ENCODE results near the gene TFPI. TPM values are rescaled to one million over a fixed set of nuclear protein-coding genes. Genes with fewer than 3 reads are reported as not detected.
"Not testable (repeated sequence)": the region's sequence is repeated elsewhere in the genome, so short reads cannot be mapped to it uniquely, and the experiment has no call there.

TFPI gene
- total RNA-seq, 2 donors from 2014 or later: 63.5 to 86.8 TPM

DNA sequence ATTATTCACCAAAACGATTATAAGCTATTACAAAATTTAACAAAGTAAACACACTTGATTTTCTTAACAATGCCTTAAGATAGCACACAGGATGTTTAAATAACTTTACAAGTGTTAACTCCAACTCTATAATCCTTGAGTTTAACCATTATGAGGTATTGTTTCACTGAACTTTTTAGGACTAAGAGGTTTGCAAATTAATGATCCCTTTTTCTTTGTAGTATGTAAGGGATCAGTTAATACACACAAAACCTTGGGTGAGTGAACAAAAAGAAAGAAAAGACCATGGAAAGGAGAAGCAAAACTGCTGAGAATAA is 21.5 kb upstream of the TFPI start:
- H3K4me1 ChIP-seq (ENCODE audit: control insufficient read depth in 1 of 2, low read depth in 2 of 2): peaks cover 3 to 6% of the 10 kb centered on the region in 2 donors
- no peak for DNase-seq (ENCODE audit: low spot score)
- no peak overlapping the region for H3K27ac ChIP-seq
- H3K9me3 ChIP-seq: no peaks in the 10 kb centered on the region
- no peak overlapping the region for H3K4me3 ChIP-seq
- no peaks in the 10 kb centered on the region for H3K36me3 ChIP-seq
- no peak for TF ChIP-seq CTCF (IDR thresholded peaks at IDR 0.05)
- H3K27me3 ChIP-seq (replicated peaks; ENCODE audit: insufficient read depth): no peaks in the 10 kb centered on the region
- ATAC-seq (ENCODE audit: insufficient number of reproducible peaks, low FRiP score, low read depth): no peak

DNA sequence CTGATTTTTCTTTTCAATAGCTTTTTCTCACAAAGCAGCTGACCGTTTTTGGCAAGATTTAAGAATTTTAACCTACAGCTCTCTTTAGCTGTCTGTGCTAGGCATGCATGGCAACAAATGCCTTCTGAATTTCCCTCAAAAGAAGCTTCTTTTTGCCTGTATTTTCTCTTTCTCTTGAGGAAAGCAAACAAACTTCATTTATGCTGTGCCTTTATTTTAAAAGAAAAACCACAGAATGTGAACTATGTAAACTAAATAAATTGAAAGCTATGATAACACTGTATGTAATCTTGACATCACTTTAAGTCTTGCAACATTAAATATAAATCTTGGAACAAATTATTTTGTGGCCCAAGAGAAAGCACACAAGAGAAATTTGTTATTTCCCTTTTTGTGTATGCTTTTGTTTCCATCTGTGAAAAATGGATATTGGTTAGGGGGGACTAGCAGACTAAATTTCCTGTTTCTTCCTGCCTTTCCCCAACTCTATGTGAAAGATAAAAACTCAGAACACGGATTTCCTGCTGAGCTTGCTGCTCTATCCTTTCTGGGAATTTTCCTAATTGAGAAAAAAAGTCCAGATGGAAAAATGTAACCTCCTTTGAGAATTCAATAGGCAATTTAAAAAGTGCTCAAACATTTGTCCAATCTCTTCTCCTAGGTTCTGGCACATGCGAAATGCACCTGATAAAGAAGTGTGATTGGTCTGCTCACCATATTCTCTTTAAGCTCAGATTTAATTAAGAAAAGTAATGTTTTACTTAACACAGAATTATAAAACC is 20.9 kb upstream of the TFPI start:
- ATAC-seq (ENCODE audit: insufficient number of reproducible peaks, low FRiP score, low read depth): no peak
- Histone ChIP-seq H3K4me3 (no peak overlapping the region), H3K4me1 (ENCODE audit: control insufficient read depth in 1 of 2, low read depth in 2 of 2) (peaks cover 0 to 6% of the 10 kb centered on the region in 2 donors), H3K9me3 (no peaks in the 10 kb centered on the region), H3K27me3 (replicated peaks; ENCODE audit: insufficient read depth) (no peaks in the 10 kb centered on the region), H3K36me3 (no peaks in the 10 kb centered on the region), H3K27ac (no peak overlapping the region)
- no peak for TF ChIP-seq CTCF (IDR thresholded peaks at IDR 0.05)
- DNase-seq (ENCODE audit: low spot score): no peak

DNA sequence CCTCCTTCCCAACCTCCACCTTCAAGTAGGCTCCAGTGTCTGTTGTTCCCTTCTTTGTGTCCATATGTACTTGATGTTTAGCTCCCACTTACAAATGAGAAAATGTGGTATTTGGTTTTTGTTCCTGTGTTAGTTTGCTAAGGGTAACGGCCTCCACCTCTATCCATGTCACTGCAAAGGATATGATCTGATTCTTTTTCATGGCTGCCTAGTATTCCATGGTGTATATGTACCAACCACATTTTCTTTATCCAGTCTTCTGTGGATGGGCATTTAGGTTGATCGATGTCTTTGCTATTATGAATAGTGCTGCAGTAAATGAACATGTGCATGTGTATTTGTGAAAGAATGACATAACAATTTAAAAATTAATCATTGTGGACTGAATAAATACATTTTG is 19.5 kb upstream of the TFPI start:
- no peak for TF ChIP-seq CTCF (IDR thresholded peaks at IDR 0.05)
- Histone ChIP-seq H3K27ac (no peak overlapping the region), H3K4me1 (ENCODE audit: control insufficient read depth in 1 of 2, low read depth in 2 of 2) (peaks cover 0 to 6% of the 10 kb centered on the region in 2 donors), H3K27me3 (replicated peaks; ENCODE audit: insufficient read depth) (no peaks in the 10 kb centered on the region), H3K4me3 (no peak overlapping the region), H3K36me3 (no peaks in the 10 kb centered on the region), H3K9me3 (no peaks in the 10 kb centered on the region)
- DNase-seq (ENCODE audit: low spot score) (no peak), ATAC-seq (ENCODE audit: insufficient number of reproducible peaks, low FRiP score, low read depth) (no peak)

GRCh38 chr2:187571996-187572395 is 17.8 kb upstream of the TFPI start:
- H3K4me1 ChIP-seq (ENCODE audit: control insufficient read depth in 1 of 2, low read depth in 2 of 2); H3K4me3 ChIP-seq; H3K36me3 ChIP-seq; H3K9me3 ChIP-seq; H3K27me3 ChIP-seq (replicated peaks; ENCODE audit: insufficient read depth); H3K27ac ChIP-seq; ATAC-seq (ENCODE audit: insufficient number of reproducible peaks, low FRiP score, low read depth); DNase-seq (ENCODE audit: low spot score): not testable (repeated sequence)

- H3K36me3 ChIP-seq: no peaks in the 10 kb centered on the region
- no peak for ATAC-seq (ENCODE audit: insufficient number of reproducible peaks, low FRiP score, low read depth)
- no peak for TF ChIP-seq CTCF (IDR thresholded peaks at IDR 0.05)
These were observed 15.3 kb upstream of the TFPI start for GRCh38 chr2:187569571-187569970.

DNA sequence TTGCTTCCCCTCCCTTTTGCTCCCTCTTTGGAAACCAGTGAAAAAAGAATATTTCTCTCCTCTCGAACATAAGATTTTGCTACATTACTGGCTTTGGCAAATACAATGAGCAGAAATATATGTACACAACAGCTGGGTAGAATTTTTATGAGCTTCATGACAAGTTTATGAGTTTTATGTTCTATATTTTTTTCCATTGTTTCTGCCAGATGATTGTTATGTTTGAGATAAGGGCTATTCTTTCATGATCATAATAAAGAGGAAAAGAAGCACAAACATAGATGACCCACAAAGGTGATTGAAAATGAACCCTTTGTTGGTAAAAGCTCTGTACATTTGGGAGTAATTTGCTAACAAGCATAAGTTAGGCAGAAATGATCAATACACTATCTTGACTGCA is 14.8 kb upstream of the TFPI start:
- no peaks in the 10 kb centered on the region for H3K4me1 ChIP-seq (ENCODE audit: control insufficient read depth in 1 of 2, low read depth in 2 of 2)
- no peak overlapping the region for H3K27ac ChIP-seq
- no peak for TF ChIP-seq CTCF (IDR thresholded peaks at IDR 0.05)
- H3K27me3 ChIP-seq (replicated peaks; ENCODE audit: insufficient read depth): no peaks in the 10 kb centered on the region
- no peak for ATAC-seq (ENCODE audit: insufficient number of reproducible peaks, low FRiP score, low read depth)
- DNase-seq (ENCODE audit: low spot score): no peak
- H3K4me3 ChIP-seq: no peak overlapping the region
- H3K9me3 ChIP-seq: no peaks in the 10 kb centered on the region
- H3K36me3 ChIP-seq: no peaks in the 10 kb centered on the region

More at GRCh38 chr2:187569571-187569970, 15.3 kb upstream of the TFPI start:
- Histone ChIP-seq H3K9me3 (no peaks in the 10 kb centered on the region), H3K4me1 (ENCODE audit: control insufficient read depth in 1 of 2, low read depth in 2 of 2) (no peaks in the 10 kb centered on the region), H3K27me3 (replicated peaks; ENCODE audit: insufficient read depth) (no peaks in the 10 kb centered on the region), H3K27ac (no peak overlapping the region), H3K4me3 (no peak overlapping the region)
- no peak for DNase-seq (ENCODE audit: low spot score)
